Measurements from ENCODE around the gene GRK5.
"Not testable (repeated sequence)": the region's sequence is repeated elsewhere in the genome, so short reads cannot be mapped to it uniquely, and the experiment has no call there.

Gene GRK5

GRCh38 chr10:119248184-119248583 is 40.8 kb downstream of the GRK5 start:
- DNase-seq (ENCODE audit: low read depth in 1 of 2, low spot score in 1 of 2), result no peak

- no peak for DNase-seq (ENCODE audit: low read depth in 1 of 2, low spot score in 1 of 2)
Observed at GRCh38 chr10:119248681-119249080, 41.3 kb downstream of the GRK5 start.

- no peak for DNase-seq (ENCODE audit: low read depth in 1 of 2, low spot score in 1 of 2)
Observed at GRCh38 chr10:119250641-119251314, 43.4 kb downstream of the GRK5 start.

- DNase-seq (ENCODE audit: low read depth in 1 of 2, low spot score in 1 of 2), result no peak
Observed at GRCh38 chr10:119251315-119251708, 43.9 kb downstream of the GRK5 start.

GRCh38 chr10:119252051-119252465 is 44.7 kb downstream of the GRK5 start:
- no peak for DNase-seq (ENCODE audit: low read depth in 1 of 2, low spot score in 1 of 2)

GRCh38 chr10:119252470-119253151 is 45.2 kb downstream of the GRK5 start:
- DNase-seq (ENCODE audit: low read depth in 1 of 2, low spot score in 1 of 2), result no peak

- peak in 1 of 2 donors; percentile 67 for DNase-seq (ENCODE audit: low read depth in 1 of 2, low spot score in 1 of 2)
Observed at GRCh38 chr10:119253433-119254174, 46.2 kb downstream of the GRK5 start.

GRCh38 chr10:119254335-119254734 is 47.0 kb downstream of the GRK5 start:
- DNase-seq (ENCODE audit: low read depth in 1 of 2, low spot score in 1 of 2), result no peak

- no peak for DNase-seq (ENCODE audit: low read depth in 1 of 2, low spot score in 1 of 2)
Observed at GRCh38 chr10:119256030-119256429, 48.7 kb downstream of the GRK5 start.

GRCh38 chr10:119256897-119257296 is 49.5 kb downstream of the GRK5 start:
- no peak for DNase-seq (ENCODE audit: low read depth in 1 of 2, low spot score in 1 of 2)

GRCh38 chr10:119257899-119258419 is 50.6 kb downstream of the GRK5 start:
- DNase-seq (ENCODE audit: low read depth in 1 of 2, low spot score in 1 of 2), result no peak

- no peak for DNase-seq (ENCODE audit: low read depth in 1 of 2, low spot score in 1 of 2)
Observed at GRCh38 chr10:119259345-119259744, 52.0 kb downstream of the GRK5 start.

GRCh38 chr10:119261016-119261415 is 53.6 kb downstream of the GRK5 start:
- not testable (repeated sequence) for DNase-seq (ENCODE audit: low read depth in 1 of 2, low spot score in 1 of 2)

GRCh38 chr10:119263951-119264617 is 56.7 kb downstream of the GRK5 start:
- no peak for DNase-seq (ENCODE audit: low read depth in 1 of 2, low spot score in 1 of 2)

- DNase-seq (ENCODE audit: low read depth in 1 of 2, low spot score in 1 of 2), result no peak
Observed at GRCh38 chr10:119265691-119266090, 58.3 kb downstream of the GRK5 start.

- no peak for DNase-seq (ENCODE audit: low read depth in 1 of 2, low spot score in 1 of 2)
Observed at GRCh38 chr10:119267384-119267783, 60.0 kb downstream of the GRK5 start.

GRCh38 chr10:119268428-119268827 is 61.1 kb downstream of the GRK5 start:
- DNase-seq (ENCODE audit: low read depth in 1 of 2, low spot score in 1 of 2), result no peak

GRCh38 chr10:119268871-119269506 is 61.6 kb downstream of the GRK5 start:
- peak; percentile 25 to 28 for DNase-seq (ENCODE audit: low read depth in 1 of 2, low spot score in 1 of 2)

- no peak for DNase-seq (ENCODE audit: low read depth in 1 of 2, low spot score in 1 of 2)
Observed at GRCh38 chr10:119269737-119270136, 62.4 kb downstream of the GRK5 start.

- peak in 1 of 2 donors; percentile 27 for DNase-seq (ENCODE audit: low read depth in 1 of 2, low spot score in 1 of 2)
Observed at GRCh38 chr10:119270762-119271366, 63.5 kb downstream of the GRK5 start.

Measured in activated CD4-positive, alpha-beta T cell treated with anti-CD3 and anti-CD28 coated beads, Interleukin-2, amount 50 U/mL, for 24 hours (primary cell).